ENCODE results near the gene GDF2.

Gene GDF2

GRCh38 chr10:47356708-47357107 is 34.5 kb downstream of the GDF2 start:
- no peak for DNase-seq

- no peak for DNase-seq
These were observed 34.9 kb downstream of the GDF2 start for GRCh38 chr10:47357131-47357582.

- no peak for DNase-seq
These were observed 35.7 kb downstream of the GDF2 start for GRCh38 chr10:47357911-47358310.

GRCh38 chr10:47358457-47358856 is 36.2 kb downstream of the GDF2 start:
- no peak for DNase-seq

GRCh38 chr10:47359101-47359500 is 36.8 kb downstream of the GDF2 start:
- no peak for DNase-seq

GRCh38 chr10:47359626-47360418 is 37.6 kb downstream of the GDF2 start:
- DNase-seq, result no peak

- DNase-seq, result no peak
These were observed 38.3 kb downstream of the GDF2 start for GRCh38 chr10:47360419-47361040.

GRCh38 chr10:47361293-47361692 is 39.0 kb downstream of the GDF2 start:
- DNase-seq, result peak; percentile 0

- no peak for DNase-seq
These were observed 39.9 kb downstream of the GDF2 start for GRCh38 chr10:47362199-47362598.

GRCh38 chr10:47363781-47364180 is 41.5 kb downstream of the GDF2 start:
- DNase-seq, result no peak

GRCh38 chr10:47364366-47364765 is 42.1 kb downstream of the GDF2 start:
- DNase-seq, result peak; percentile 57

- DNase-seq, result no peak
These were observed 42.7 kb downstream of the GDF2 start for GRCh38 chr10:47364911-47365310.

- no peak for DNase-seq
These were observed 43.4 kb downstream of the GDF2 start for GRCh38 chr10:47365431-47366180.

GRCh38 chr10:47366181-47366631 is 44.0 kb downstream of the GDF2 start:
- DNase-seq, result no peak

GRCh38 chr10:47366731-47367460 is 44.6 kb downstream of the GDF2 start:
- no peak for DNase-seq

- DNase-seq, result no peak
These were observed 45.4 kb downstream of the GDF2 start for GRCh38 chr10:47367646-47368045.

- no peak for DNase-seq
These were observed 46.4 kb downstream of the GDF2 start for GRCh38 chr10:47368431-47369180.

GRCh38 chr10:47369251-47369894 is 47.1 kb downstream of the GDF2 start:
- no peak for DNase-seq

- no peak for DNase-seq
These were observed 47.9 kb downstream of the GDF2 start for GRCh38 chr10:47370015-47370767.

- DNase-seq, result no peak
These were observed 48.6 kb downstream of the GDF2 start for GRCh38 chr10:47370878-47371277.
